Endothelial cell of umbilical vein (primary cell): ENCODE measurements around the gene MST1. TPM values are rescaled to one million over a fixed set of nuclear protein-coding genes. Genes with fewer than 3 reads are reported as not detected.

ENCODE experiments used
- BruUV-seq: library from RNA; stranded (reverse); fragments of 400-500 nt; replicated peaks from 2 replicates; lab custom pipeline; 2021; lab: Mats Ljungman, UMichigan
- CTCF ChIA-PET: fragments of 300-600, 350-600 bp; sonication (Branson Sonifier 250); formaldehyde crosslinking; loops from one replicate; lab custom pipeline; 2021; ENCODE audit warnings: antibody characterized with exemption, inconsistent platforms; lab: Charles Lee
- POLR2A ChIA-PET: fragments of 300-600, 350-600 bp; sonication (Branson Sonifier 250); formaldehyde crosslinking; loops from one replicate; lab custom pipeline; 2021; ENCODE audit warnings: antibody characterized with exemption, inconsistent platforms; lab: Charles Lee
- DNase-seq: peaks from one replicate; pipeline ENCODE4 v3.0.0-alpha.2; 2011; ENCODE audit warnings: low read depth, low spot score
- FAIRE-seq: peaks from 2 replicates; lab custom pipeline; 2011; peaks lifted over from hg19 to GRCh38; lab: Jason Lieb, UNC
- H2AFZ ChIP-seq: 2 replicates; pipeline ENCODE4 v1.6.0; 2012; ENCODE audit warnings: low read depth, low read length, control low read depth, inconsistent platforms
- H3K27ac ChIP-seq: 2 replicates; pipeline ENCODE4 v1.5.1; 2011; ENCODE audit warnings: low read depth, mild to moderate bottlenecking, control low read depth, low read length, moderate library complexity; ENCODE audit not compliant: insufficient read depth
- H3K27me3 ChIP-seq, 2 experiments: 2 replicates each; pipeline versions ENCODE4 v1.6.0 to v1.6.1; 2011; ENCODE audit warnings: low read length in 2 of 2, mixed read lengths in 1 of 2; ENCODE audit not compliant: control insufficient read depth in 2 of 2, insufficient read depth in 2 of 2
- H3K36me3 ChIP-seq, 2 experiments: 2 replicates in 1 of 2; 3 replicates in 1 of 2; pipeline ENCODE4 v1.5.1; 2011; ENCODE audit warnings: low read length in 2 of 2, mild to moderate bottlenecking in 1 of 2, moderate library complexity in 1 of 2; ENCODE audit not compliant: control insufficient read depth in 2 of 2, insufficient read depth in 2 of 2; ENCODE audit errors: extremely low read depth in 1 of 2
- H3K4me1 ChIP-seq: 3 replicates; pipeline ENCODE4 v1.5.1; 2011; ENCODE audit warnings: mild to moderate bottlenecking, low read length; ENCODE audit not compliant: control insufficient read depth, insufficient read depth; ENCODE audit errors: extremely low read depth
- H3K4me2 ChIP-seq: 2 replicates; pipeline ENCODE4 v1.6.1; 2011; ENCODE audit warnings: low read length, control low read depth, mixed read lengths; ENCODE audit not compliant: insufficient read depth
- H3K4me3 ChIP-seq, 3 experiments: fragments of 200-600 bp in 1 of 3; sonication (generic), shearing (Covaris generic) in 1 of 3; replicated peaks in 1 of 3; 2 replicates each; pipeline ENCODE4 v1.5.1; 2011 to 2016; ENCODE audit warnings: control low read depth in 3 of 3, low read length in 3 of 3, mild to moderate bottlenecking in 2 of 3, inconsistent platforms in 1 of 3, low read depth in 1 of 3, moderate library complexity in 1 of 3; ENCODE audit not compliant: insufficient read depth in 1 of 3
- H3K79me2 ChIP-seq: 2 replicates; pipeline ENCODE4 v1.6.0; 2012; ENCODE audit warnings: low read length, inconsistent platforms; ENCODE audit not compliant: control insufficient read depth, insufficient read depth
- H3K9ac ChIP-seq: replicated peaks from 2 replicates; pipeline ENCODE3; 2011; ENCODE audit warnings: low read length, control low read depth; ENCODE audit not compliant: insufficient read depth; ENCODE audit errors: extremely low read depth
- H3K9me1 ChIP-seq: replicated peaks from 3 replicates; pipeline ENCODE4 v1.6.0; 2011; ENCODE audit warnings: mild to moderate bottlenecking, low read length; ENCODE audit not compliant: control insufficient read depth, insufficient read depth; ENCODE audit errors: extremely low read depth
- H3K9me3 ChIP-seq: replicated peaks from 2 replicates; pipeline ENCODE4 v1.5.1; 2012; ENCODE audit warnings: low read length, inconsistent platforms; ENCODE audit not compliant: control insufficient read depth, insufficient read depth
- H4K20me1 ChIP-seq: replicated peaks from 2 replicates; pipeline ENCODE3; 2011; ENCODE audit warnings: mild to moderate bottlenecking, low read length; ENCODE audit not compliant: control insufficient read depth, insufficient read depth; ENCODE audit errors: extremely low read depth
- CTCF ChIP-seq, 2 donors: IDR thresholded peaks; 1 replicate in 1 of 2; 2 replicates in 1 of 2; pipeline ENCODE4 v1.5.1; 2011; ENCODE audit warnings: low read length in 2 of 2, mild to moderate bottlenecking in 2 of 2, moderate library complexity in 2 of 2, control low read depth in 1 of 2, inconsistent platforms in 1 of 2, low read depth in 1 of 2; ENCODE audit not compliant: insufficient read depth in 1 of 2; ENCODE audit errors: extremely low read depth in 1 of 2
- EZH2 ChIP-seq: IDR thresholded peaks from 2 replicates; pipeline ENCODE4 v1.6.1; 2012; ENCODE audit warnings: borderline replicate concordance, low read depth, mild to moderate bottlenecking, moderate library complexity, low read length, inconsistent platforms; ENCODE audit not compliant: severe bottlenecking
- FOS ChIP-seq: IDR thresholded peaks from 2 replicates; pipeline ENCODE4 v1.6.1; 2011; ENCODE audit warnings: mild to moderate bottlenecking, low read length, moderate library complexity, borderline replicate concordance; ENCODE audit not compliant: insufficient read depth
- GATA2 ChIP-seq: IDR thresholded peaks from 2 replicates; pipeline ENCODE4 v1.7.0; 2011; ENCODE audit warnings: low read depth, mild to moderate bottlenecking, moderate library complexity, mixed read lengths, low read length; ENCODE audit not compliant: insufficient read length, insufficient read depth
- JUN ChIP-seq: IDR thresholded peaks from 2 replicates; pipeline ENCODE4 v1.6.1; 2011; ENCODE audit warnings: borderline replicate concordance, low read depth; ENCODE audit not compliant: insufficient read length, insufficient read depth
- MAX ChIP-seq: IDR thresholded peaks from 2 replicates; pipeline ENCODE4 v1.6.1; 2011; ENCODE audit not compliant: insufficient read depth, insufficient read length
- MYC ChIP-seq: IDR thresholded peaks from one replicate; pipeline ENCODE4 v1.6.1; 2011; ENCODE audit warnings: mild to moderate bottlenecking, low read depth, low read length
- POLR2A ChIP-seq: IDR thresholded peaks from 2 replicates; pipeline ENCODE4 v1.6.1; 2012; ENCODE audit warnings: low read depth, mild to moderate bottlenecking, control low read depth, low read length
- POLR2AphosphoS5 ChIP-seq: IDR thresholded peaks from 2 replicates; pipeline ENCODE4 v1.6.1; 2012; ENCODE audit warnings: low read depth, mild to moderate bottlenecking, control low read depth, low read length, moderate library complexity; ENCODE audit not compliant: insufficient read depth
- dilution Hi-C: fragments of 300-500 bp; cut with MboI; formaldehyde crosslinking; loops from one replicate; pipeline ENCODE4 v1.15.0; 2019; ENCODE audit warnings: low sequenced_read_pairs; ENCODE audit not compliant: extremely low pct_ligation_motif_present
- intact Hi-C: fragments of 100-400 bp; cut with micrococcal nuclease; formaldehyde crosslinking; loops from one replicate; pipeline ENCODE4 v1.10.0; 2022
- polyA plus RNA-seq, 4 experiments: library from polyadenylated mRNA; depleted of rRNA in 3 of 4; stranded (reverse) in 3 of 4; unstranded in 1 of 4; fragments of >200 nt; gene quantifications; 2 replicates each; pipeline versions ENCODE4 v1.2.1 to v1.2.3, GENCODE V29; 2011 to 2012; ENCODE audit warnings: missing spikeins in 1 of 4
- total RNA-seq: library from RNA; stranded (reverse); gene quantifications from 2 replicates; pipeline ENCODE4 v1.2.3, GENCODE V29; 2021

Gene MST1
- total and polyA plus RNA-seq, 2 donors (not counting 3 experiments of a cell fraction or from before 2014, with no cell fraction given) = 6.1 to 17.5 TPM

- intact Hi-C loops = no loop called here
- no peak overlapping the region for H3K9ac ChIP-seq
- no peaks in the 10 kb centered on the region for H3K27me3 ChIP-seq
- no peak for DNase-seq
- no peaks in the 10 kb centered on the region for H3K79me2 ChIP-seq
- TF ChIP-seq MYC (no peak), JUN (no peak), POLR2A (no peak), FOS (no peak), EZH2 (no peak), POLR2AphosphoS5 (no peak), GATA2 (no peak), CTCF (IDR thresholded peaks at IDR 0.05; ENCODE audit: extremely low read depth in 1 of 2, insufficient read depth in 1 of 2, low read depth in 1 of 2, low read length in 2 of 2) (no peak), MAX (no peak)
- peaks cover 0 to 3% of the 10 kb centered on the region in 2 experiments for H3K36me3 ChIP-seq
- H3K27ac ChIP-seq = no peak overlapping the region
- CTCF ChIA-PET = interaction anchor here (0.7 to 1.1 kb wide), 3 partner anchors 10 to 173 kb away, joined by 3 read pairs; no protein-coding TSS in a partner anchor
- dilution Hi-C loops = no loop called here
- no peak for FAIRE-seq
- no peaks in the 10 kb centered on the region for H3K9me1 ChIP-seq
- POLR2A ChIA-PET = no interaction called here
- no peaks in the 10 kb centered on the region for H3K9me3 ChIP-seq
- no peak overlapping the region for H3K4me3 ChIP-seq
- no peaks in the 10 kb centered on the region for H4K20me1 ChIP-seq
- H2AFZ ChIP-seq = no peak overlapping the region
- H3K4me2 ChIP-seq = no peak overlapping the region
- no TSS peak for BruUV-seq
- H3K4me1 ChIP-seq = no peaks in the 10 kb centered on the region
Measured at GRCh38 chr3:49712631-49713317, 23.5 kb upstream of the MST1 start.
